GM19240 (cell line): ENCODE results near the gene ENOX2.
"Not testable (repeated sequence)": the region's sequence is repeated elsewhere in the genome, so short reads cannot be mapped to it uniquely, and the experiment has no call there.

Source experiments
- DNase-seq: peaks from one replicate; pipeline ENCODE4 v3.0.0; 2011; ENCODE audit warnings: low spot score; ENCODE audit not compliant: insufficient read length

ENOX2 gene

DNA sequence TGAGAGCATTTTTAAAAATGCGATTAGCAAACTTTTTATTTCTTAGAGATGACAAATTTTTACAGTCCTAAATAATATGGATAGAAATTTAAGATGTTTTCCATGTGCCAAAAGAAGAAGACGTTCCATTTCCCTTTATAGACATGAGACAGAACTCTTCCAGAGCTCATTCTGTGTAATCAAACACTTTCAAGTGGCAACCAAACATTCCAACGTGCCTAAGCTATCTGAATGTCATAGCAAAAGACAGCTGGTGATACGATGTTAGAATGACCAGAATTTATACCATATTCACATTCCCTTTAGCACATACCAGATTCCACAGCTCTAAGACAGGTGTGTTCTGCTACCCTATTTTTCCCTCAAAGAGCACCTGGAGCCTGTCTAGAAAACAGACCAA lies 133.2 kb downstream of the ENOX2 start:
- DNase-seq = no peak

DNA sequence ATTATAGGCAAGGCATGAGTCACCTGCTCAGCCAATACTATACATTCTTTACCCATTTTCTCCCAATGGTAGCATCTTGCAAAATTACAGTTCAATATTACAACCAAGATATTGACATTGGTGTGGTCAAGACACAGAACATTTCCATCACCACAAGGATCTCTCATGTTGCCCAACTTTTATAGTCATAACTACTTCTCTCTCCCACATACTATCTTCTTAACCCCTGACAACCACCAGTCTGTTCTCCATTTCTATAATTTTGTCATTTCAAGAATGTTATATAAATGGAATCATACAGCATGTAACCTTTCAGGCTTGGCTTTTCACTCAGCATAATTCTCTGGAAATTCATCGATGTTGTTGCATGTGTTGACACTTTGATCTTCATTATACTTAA lies 144.9 kb downstream of the ENOX2 start:
- no peak for DNase-seq

DNA sequence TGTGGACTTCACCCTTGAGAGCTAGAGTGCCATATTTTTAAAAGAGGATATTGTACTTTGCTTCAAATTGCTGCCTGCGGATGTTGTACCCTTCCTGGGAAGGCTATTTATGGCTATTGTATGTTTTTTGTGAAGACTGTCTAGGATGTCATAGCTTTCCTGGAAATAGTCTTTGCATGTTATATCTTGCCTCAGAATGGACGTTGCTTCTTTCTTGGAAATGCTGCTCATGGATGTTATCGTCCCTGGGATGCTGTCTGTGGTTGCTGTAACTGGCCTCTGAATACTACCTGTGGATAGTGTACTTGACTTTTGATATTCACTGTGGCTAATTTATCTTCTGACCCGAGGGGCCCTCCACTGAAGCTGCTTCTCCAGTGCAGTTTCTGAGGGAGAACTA lies 146.8 kb downstream of the ENOX2 start:
- no peak for DNase-seq

DNA sequence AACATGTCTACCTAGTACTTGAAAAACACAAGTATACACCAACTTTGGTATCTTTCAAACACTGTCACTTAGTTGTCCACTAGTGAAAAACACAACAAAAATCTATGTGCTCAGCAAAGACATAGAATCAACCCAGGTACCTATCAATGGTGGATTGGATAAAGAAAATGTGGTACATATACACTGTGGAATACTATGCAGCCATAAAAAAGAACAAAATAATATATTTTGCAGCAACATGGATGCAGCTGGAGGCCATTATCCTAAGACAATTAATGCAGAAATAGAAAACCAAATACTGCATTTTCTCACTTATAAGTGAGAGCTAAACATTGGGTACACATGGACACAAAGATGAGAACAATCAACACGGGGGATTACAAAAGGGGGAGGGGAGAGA lies 148.7 kb downstream of the ENOX2 start:
- DNase-seq = no peak

DNA sequence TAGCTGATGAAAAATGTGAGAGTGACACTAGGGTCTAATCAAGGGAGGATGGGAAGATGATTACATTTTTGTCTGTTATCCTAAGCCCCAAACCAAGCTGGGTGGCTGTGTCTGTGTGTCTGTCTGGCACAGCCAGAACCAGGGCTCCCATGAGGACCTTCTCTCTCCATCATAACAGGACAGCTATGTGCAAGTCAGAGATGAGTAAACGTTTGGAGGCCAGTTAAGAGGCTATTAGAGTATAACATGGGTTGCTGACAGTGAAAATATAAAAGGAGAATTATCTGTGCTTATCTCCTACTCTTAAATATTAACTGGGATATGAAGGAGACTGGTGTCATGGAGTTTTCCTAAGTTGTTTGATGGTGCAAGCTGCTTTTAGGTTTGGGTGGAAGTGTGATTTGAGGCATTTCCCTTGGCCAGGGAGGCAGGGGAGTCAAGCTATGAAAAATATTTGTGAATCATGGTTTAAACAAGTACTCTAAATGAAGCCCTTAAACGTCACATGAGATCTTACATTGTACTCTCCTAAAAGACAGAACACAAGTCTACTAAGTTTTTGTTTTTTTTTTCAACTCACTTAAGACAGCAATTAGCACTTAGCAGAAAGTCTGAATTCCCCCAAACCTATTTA lies 156.2 kb downstream of the ENOX2 start:
- no peak for DNase-seq

DNA sequence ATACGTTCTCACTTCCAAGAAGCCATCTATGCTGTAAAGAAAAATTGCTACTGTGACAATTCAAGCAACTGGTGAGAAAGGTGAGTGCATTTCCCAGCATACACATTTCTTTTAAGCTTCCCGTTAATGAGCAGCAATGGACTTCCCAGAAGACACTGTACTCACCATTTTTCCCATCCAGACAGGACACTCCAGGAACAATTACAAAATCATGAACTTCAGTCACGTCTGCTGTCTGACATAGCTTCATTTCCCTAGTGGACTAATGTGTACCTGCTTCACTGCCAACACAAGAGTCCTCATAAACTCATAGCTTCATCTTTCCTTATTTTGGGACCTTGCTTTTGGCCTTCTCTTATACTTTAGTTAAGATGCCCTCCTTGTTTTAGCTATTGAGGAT lies 156.9 kb downstream of the ENOX2 start:
- no peak for DNase-seq

DNA sequence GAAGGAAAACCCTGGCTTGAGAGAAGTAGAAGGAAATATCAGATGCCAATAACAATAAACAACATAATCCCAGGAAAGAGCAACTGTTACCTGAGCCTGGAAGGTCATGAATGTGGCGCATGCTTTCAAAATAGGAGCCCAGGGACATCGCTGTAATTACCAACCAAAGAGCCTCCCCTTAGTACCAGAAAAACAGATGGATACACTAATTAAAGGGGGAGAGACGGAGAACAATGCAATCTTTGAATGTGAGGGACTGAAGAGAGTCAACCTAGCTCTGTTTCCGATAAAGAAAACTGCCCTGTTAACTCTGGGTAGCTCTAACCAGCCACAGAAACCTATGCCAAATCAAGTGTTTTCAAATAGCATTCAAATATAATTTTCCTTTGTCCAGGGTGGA lies 161.4 kb downstream of the ENOX2 start:
- DNase-seq = no peak

DNA sequence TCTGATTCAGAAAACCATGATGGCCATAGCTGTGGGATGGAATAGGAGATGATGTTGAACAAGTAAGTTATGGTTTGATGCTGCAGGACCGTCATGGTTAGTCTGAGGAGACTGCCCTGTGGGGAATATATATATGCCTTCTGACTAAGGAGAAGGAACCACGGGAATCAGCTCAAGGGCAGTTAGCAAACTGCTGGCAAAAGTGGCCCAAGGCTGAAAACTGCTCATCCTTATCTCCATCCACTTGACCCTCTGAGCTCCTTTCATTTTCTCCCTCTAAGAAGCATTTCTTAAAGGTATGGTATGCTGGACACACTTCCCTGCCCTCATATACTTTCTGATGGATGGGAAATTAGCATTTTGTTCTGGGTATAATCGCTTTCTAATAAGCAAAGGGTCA lies 161.9 kb downstream of the ENOX2 start:
- no peak for DNase-seq

DNA sequence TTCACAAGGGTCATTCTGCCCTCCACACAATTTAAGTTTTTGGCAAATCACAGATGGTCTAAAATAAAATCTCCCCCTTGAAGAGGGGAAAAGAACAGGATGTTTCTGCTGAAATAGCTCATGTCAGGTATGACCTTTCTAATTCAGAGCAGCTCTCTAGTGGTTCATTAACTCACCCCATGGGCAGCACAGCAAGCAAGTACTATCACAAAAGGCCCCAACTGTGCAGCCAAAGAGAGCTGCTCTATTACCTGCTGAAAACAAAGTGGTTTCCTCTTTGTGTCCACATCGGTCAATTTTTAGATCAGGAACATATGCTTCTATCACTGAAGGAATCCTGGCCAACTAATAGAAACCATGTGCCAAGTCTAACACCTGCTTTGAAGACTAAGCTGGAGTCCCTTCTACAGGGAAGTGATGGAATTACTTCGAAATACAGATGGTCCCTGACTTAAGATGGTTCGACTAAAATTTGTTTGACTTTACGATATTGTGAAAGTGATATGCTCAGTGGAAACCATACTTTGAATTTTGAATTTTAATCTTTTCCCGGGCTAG lies 164.3 kb downstream of the ENOX2 start:
- no peak for DNase-seq

DNA sequence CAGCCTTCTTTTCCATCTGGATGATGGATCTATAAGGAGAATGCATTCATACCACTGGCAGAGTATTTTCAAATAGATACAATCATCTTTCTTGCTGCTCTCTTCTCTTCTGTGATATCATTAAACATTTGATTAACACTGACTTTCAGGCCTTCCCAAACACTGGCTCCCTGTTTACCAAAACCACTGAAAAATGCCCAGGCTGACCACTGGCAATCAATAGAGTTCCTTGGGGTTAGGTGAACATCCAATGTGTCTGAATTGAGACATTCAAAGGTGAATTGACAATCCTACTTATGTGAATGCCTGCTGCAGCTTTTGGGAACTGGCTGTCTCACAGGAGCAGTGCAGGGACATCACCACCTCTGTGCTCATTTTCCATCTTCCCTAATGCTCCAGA lies 168.3 kb downstream of the ENOX2 start:
- no peak for DNase-seq

DNA sequence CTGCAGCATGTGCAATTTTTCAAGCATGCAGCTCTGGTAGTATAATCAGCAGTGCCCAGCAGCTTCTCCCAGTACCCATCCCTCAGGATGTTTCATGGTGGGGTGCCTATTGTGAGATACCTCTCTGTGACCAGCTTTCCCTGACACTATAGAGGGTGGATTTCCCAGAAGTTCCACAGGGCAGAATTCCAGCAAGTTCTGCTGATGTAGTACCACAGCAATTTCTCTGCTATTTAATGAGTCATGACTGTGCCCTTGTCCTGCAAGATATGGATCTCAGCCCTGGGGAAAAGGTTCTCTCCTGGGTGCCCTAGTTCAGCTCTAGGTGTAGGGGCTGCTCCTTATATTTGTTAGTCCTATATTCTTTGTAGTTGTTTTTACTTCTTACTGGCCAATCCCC lies 174.8 kb downstream of the ENOX2 start:
- no peak for DNase-seq

DNA sequence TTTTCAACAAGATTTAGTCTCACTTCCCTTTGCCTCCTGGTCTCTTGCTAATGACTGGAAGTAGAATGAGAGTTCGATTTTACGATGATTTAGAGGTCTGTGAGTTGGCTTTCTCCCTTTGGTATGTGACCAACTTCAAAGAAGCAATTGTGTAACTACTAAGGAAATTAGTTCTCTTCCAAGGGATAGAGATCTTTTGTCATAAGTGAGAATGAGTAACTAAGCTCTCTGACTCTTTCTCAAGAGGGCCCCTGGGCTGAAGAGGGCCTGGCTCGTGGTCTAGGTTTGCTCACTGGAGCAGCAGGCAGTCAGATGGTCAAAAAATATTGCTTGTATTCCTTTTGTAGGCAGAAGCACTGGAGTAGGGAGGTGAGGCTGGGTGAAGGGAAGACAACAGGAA lies 176.3 kb downstream of the ENOX2 start:
- no peak for DNase-seq

DNA sequence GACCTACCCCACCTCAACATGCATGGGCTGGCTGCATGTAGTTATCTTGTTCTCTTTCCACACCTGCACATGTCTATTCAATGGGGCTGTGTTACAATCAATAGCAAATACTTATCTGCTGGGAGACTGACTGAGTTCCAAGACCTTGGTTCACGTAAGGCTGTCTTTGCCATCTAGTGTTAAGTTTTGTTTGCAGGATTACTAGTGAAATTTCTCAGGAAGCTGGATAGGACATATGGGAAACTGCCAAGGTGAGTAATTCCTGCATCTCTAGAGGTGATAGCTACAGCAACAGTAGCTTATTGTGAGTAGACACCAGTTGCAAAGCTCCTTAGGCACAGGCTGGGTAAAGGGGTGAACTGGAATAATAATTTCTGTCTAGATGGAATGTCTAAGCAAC lies 177.5 kb downstream of the ENOX2 start:
- no peak for DNase-seq

DNA sequence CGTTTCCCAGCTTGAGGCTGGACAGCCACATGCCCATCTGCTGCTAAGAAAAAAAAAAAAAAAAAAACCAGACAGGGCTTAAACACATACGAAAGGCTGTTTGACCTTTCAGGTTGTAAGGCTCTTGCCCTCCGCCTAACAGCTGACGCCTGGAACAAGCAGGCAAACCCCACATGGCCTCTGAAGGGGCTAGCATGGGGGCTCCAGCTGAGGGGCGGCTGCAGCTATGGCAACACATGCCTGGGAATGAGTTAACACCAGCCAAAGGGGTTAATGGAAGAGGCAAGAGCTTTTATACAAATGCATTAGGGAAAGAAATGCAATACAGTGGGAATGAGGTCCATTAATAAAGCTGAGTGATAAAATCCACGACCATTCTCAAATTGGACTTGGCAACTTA lies 183.6 kb downstream of the ENOX2 start:
- DNase-seq = no peak

DNA sequence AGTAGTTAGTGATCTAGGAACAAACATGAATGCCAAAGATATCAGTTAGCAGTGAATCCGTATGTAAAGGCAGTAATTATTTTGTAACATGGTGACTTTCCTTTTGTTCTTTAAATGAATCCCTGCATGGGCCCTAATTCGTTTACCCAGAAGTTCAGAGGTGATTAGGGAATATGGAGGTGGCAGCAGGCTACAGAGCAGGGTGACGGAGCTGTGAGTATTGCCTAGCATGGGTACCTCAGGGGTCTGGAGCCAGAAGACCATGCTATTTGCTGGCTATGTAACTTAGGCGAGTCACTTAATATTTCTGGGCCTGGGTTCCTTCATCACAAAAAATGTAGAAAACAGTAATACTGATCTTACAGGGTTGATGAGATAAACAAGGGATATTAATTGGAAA lies 184.9 kb downstream of the ENOX2 start:
- DNase-seq = no peak

DNA sequence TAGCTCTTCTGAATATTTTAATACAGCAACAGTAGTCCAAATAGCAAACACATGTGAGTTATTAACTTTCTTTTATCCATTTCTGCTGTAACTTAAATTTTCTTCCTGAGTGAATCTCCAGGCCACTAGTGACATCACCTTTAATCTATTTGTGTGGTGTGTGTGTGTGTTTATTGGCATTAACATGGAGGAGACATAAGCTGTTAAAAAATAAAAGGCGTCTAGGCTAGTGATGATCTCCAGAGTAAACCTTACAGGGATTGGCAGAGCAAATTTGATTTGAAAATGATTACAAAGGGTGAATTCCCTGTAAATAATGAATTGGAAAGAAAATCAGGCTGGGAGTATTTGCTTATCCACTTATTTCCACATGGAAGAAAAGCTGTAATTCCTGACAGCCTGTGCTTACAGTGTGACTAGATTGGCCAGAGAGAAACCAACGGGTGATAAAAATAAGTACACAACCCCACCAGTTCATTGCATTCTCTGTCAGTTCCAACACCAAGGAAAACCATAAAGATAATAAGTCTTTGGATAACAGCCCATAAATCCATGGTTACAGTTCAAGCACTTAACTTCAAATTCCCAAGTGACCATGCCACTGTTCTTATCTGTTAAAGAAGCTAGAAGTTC lies 186.1 kb downstream of the ENOX2 start:
- DNase-seq = no peak

DNA sequence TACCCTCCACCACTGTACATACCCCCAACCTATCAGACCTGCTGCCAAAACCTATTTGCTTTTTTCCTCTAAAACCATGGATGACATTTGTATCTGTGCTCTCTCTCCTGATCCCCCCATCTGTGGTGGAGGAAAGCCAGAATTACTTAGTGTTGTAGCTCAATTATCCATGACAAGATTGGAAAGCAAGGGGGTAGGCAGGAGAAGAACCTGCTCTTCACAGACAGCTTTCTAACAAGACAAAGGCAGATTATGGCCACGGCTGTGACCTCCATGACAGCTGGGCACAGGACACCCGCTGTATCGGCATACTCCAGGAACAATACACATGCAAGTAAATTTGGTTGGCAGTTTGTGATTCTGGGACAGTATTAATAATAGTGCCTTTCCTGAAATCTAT lies 186.7 kb downstream of the ENOX2 start:
- DNase-seq = no peak

DNA sequence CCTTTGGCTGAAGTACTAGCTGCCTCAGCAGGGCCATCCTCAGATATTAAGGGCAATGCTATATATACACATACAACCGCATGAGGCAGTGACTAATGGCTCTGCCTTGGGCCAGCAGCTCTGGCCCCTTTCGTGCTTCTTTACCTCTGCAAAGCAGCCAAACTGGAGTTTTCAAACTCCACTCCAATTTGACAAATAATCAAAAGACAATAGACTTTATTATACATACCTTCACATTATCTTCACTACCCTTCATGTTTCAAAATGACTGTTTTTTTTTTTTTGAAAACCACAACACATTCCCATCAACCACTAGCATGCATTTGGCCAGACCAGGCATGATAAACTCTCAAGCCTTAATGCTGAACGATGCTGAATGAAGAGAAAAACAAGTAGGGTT lies 187.7 kb downstream of the ENOX2 start:
- no peak for DNase-seq

DNA sequence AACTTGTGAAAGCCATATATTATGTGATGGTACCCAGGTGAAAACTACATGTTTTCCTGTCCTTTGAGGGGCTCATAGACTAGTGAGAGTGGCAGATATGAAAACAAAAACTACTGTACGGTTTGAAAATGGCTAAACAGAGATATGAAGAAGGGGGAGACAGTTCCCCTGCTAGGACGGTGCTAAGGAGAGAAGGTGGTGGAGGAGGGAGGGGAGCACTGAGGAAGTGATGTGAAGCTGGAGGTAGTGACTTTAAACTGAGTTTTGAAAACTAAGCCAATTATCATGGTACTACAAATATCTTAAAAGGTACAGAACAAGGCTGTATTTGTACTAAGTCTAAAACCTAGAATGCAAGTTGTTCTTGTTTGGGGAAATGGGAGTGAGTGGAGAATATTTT lies 188.3 kb downstream of the ENOX2 start:
- no peak for DNase-seq

DNA sequence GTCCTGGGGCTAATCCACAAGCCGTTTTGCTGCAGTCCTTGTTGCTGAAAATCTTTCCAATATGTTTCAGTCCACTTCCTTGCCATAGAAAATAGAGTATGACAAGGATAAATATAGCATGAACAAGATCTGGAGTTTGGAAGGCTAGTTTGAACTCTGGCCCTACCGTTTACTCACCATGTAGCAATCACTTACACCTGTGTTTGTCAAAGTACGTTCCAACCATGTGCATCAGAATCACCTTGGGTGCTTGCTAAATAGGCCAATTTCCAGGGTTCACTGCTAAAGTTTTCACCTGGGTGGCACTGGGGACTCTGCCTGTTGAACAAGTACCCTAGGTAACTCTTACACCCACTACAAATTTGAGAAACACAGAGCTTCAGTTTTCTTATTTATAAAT lies 188.9 kb downstream of the ENOX2 start:
- no peak for DNase-seq

DNA sequence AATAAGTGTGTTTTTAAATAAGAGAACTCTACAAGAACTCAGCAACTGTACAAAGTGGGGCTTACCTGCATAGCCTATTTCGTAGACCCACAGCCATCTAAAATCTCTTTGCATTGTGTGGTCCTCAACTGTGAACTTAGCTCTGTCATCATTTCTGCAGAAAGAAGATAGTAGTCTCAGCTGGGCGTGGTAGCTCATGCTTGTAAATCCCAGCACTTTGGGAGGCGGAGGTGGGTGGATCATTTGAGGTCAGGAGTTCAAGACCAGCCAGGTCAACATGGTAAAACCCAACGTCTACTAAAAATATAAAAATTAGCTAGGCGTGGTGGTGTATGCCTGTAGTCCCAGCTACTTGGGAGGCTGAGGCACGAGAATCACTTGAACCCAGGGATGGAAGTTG lies 193.8 kb downstream of the ENOX2 start:
- not testable (repeated sequence) for DNase-seq

DNA sequence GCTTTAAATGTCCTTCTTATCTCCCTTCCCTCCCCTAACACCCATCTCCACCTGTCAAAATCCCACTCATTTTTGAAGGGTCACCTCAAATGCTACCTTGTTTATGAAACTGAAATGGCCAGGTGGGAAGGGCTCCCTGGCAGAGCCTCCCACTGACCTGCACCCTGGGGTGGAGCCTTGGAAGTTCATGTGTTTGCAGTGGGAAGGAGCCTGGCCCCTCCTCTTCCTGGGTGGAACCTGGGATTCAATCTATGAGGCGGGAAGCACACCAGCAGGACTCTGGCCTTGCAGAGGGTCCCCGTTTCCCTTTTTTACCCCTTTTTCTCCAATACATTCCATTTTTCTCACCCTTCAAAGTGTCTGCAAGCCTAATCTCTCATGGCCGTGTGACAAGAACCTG lies 197.4 kb downstream of the ENOX2 start:
- DNase-seq = no peak
